GM12872 (cell line): ENCODE results near the gene BRF1.

ENCODE experiments used
- CTCF ChIP-seq: IDR thresholded peaks from 3 replicates; pipeline ENCODE4 v1.5.1; 2011; ENCODE audit warnings: low read depth, mild to moderate bottlenecking, low read length, moderate library complexity; ENCODE audit not compliant: insufficient read depth

Gene BRF1

GRCh38 chr14:105311838-105312237, 11.0 kb upstream of the BRF1 start:
- TF ChIP-seq CTCF: no peak

GRCh38 chr14:105309371-105309770, 8.6 kb upstream of the BRF1 start:
- no peak for TF ChIP-seq CTCF

DNA sequence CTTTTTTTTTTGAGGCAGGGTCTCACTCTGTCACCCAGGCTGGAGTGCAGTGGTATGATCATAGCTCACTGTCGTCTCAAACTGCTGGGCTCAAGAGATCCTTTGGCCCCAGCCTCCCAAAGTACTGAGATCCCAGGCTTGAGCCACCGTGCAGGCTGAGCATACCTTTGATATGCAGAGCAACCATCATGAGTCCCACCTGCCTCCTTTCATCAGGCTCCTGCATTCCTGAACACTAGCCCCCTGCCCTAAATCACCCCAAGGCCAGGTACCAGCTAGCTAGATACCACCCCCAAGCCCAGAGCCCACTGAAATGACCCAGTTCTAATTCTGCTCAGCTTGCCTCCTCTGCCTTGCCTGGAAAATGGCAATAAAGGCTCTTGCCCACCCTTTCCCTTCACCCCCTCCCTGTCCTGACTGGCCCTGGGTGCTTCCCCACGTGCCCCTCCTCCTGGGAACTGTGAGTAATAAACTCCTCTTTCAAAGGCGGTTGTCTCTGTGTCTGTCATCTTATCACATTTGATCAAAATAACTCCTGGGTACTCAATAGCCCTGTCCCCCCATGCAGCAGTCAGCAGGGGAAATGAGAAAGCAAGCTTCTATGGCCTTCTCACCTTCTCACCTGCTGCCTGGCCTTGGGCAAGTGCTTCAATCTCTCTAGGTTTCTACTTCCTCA, 6.4 kb upstream of the BRF1 start:
- no peak for TF ChIP-seq CTCF

DNA sequence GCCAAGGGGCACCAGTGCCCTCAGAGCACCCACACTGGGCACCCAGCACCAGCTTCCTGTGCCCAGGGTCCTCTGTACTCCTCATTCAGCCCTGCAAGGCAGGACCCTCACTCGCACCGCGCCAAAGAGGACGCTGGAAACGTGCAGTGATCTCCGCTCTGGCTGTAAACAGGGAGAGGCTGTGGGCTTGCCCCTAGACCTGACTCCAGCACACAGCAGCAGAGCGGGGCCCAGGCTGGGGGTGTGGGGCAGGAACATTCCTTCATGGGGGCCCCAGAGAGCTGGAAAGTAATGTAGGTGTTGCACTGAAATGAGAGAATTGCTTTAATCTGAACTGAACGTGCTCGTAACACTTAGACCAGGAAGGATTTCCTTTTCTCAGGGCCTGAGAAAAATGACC, 5.0 kb upstream of the BRF1 start:
- no peak for TF ChIP-seq CTCF

DNA sequence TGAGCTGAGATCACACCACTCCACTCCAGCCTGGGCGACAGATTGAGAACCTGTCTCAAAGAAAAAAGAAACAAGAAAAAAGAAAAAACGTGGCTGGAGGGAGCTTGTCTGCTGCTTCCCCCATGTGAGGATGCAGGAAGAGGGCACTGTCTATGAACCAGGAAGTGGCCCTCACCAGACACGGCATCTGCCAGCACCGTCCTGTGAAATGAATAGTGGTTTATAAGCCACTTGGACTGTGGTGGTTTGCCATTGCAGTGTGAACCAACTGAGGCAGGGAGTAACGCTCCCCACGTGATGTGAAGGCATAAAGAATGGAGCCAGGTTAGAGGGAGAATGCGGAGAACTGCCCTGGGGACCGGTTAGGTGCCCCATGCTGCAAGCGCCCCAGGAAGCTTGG, 4.5 kb upstream of the BRF1 start:
- no peak for TF ChIP-seq CTCF

DNA sequence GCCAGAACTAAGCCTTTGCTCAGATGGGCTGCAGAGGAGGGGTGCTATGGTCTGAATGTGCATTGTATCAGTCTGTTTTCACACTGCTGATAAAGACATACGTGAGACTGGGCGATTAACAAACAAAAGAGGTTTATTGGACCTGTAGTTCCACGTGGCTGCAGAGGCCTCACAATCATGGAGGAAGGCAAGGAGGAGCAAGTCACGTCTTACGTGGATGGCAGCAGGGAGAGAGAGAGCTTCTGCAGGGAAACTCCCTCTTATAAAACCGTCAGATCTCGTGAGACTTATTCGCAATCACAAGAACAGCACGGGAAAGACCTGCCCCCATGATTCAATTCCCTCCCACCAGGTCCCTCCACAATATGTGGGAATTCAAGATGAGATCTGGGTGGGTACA, 3.8 kb upstream of the BRF1 start:
- no peak for TF ChIP-seq CTCF

- no peak for TF ChIP-seq CTCF
These were observed 3.1 kb upstream of the BRF1 start for GRCh38 chr14:105303949-105304348.
